ENCODE data around the gene ZNF746. TPM values are rescaled to one million over a fixed set of nuclear protein-coding genes. Genes with fewer than 3 reads are reported as not detected.

The ZNF746 gene
- total and polyA plus RNA-seq, 9 of the 15 experiments (the other 6 are each of a cell fraction or from before 2014, with no cell fraction given), result 1.7 to 31.6 (median 13.3) TPM

DNA sequence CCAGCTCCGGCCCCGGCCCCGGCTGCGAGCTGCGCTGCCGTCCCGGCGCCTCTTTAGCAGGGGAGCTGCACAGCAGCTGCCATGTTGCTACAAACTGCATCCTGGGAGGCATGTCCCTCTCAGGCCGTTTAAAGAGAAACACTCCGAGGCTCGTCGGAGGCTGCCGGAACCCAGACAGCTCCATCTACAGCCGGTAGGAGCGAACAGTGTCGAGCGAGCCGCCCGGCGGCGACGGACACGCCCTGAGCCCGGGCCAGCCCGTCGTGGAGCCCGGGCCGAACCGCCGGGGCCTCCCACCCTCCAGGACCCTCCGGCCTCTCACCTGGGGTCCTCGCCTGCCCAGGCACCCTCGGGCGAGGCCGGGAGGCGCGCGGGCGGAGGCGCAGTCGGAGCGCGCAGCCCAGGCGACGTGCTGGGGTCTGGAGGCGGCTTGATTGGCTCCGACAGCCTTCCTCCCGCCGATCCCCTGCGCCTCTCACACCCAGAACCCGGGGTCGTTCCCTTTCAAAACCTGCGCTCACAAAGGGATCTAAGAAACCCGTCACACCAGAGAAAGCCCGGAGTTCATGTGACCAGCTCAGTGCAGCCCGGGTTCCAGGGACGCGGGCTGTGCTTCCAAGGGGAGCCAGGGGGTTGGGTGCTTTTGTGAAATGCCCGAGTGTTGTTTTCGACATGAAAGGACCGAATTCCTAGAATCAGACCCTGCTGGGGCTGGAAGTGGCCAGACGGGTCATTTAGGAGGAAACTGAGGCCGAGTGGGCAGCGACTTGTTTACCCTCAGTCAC is 36.9 kb downstream of the ZNF746 start, which contains the start of gene ZNF777 (continued):
- TF ChIP-seq, protein P1, sequence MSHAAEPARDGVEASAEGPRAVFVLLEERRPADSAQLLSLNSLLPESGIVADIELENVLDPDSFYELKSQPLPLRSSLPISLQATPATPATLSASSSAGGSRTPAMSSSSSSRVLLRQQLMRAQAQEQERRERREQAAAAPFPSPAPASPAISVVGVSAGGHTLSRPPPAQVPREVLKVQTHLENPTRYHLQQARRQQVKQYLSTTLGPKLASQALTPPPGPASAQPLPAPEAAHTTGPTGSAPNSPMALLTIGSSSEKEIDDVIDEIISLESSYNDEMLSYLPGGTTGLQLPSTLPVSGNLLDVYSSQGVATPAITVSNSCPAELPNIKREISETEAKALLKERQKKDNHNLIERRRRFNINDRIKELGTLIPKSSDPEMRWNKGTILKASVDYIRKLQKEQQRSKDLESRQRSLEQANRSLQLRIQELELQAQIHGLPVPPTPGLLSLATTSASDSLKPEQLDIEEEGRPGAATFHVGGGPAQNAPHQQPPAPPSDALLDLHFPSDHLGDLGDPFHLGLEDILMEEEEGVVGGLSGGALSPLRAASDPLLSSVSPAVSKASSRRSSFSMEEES (CRISPR knock-in tag; IDR thresholded peaks at IDR 0.05), result no peak
- no peak for TF ChIP-seq ZNF197 (CRISPR knock-in tag; IDR thresholded peaks at IDR 0.05; ENCODE audit: low read depth)
- no peak for TF ChIP-seq HNRNPK (IDR thresholded peaks at IDR 0.05; ENCODE audit: low read depth, low read length, poor library complexity, severe bottlenecking)
- peak; percentile 34 for TF ChIP-seq MEIS2 (IDR thresholded peaks at IDR 0.05; ENCODE audit: partially characterized antibody)
- no peak for TF ChIP-seq ZKSCAN3 (CRISPR knock-in tag; IDR thresholded peaks at IDR 0.05)
- peak; percentile 55; the same call in 1 of the 2 replicates for TF ChIP-seq TARDBP (IDR thresholded peaks at IDR 0.05)
- TF ChIP-seq MYNN (IDR thresholded peaks at IDR 0.05), result no peak; the same call in 1 of the 2 replicates
- no peak for TF ChIP-seq MYNN (CRISPR knock-in tag; IDR thresholded peaks at IDR 0.05)
- TF ChIP-seq THRAP3 (IDR thresholded peaks at IDR 0.05; ENCODE audit: borderline replicate concordance), result no peak
- no peak for TF ChIP-seq PHTF2 (CRISPR knock-in tag; IDR thresholded peaks at IDR 0.05)
- no peak for TF ChIP-seq MECOM (CRISPR knock-in tag; IDR thresholded peaks at IDR 0.05)
- TF ChIP-seq, protein P2, sequence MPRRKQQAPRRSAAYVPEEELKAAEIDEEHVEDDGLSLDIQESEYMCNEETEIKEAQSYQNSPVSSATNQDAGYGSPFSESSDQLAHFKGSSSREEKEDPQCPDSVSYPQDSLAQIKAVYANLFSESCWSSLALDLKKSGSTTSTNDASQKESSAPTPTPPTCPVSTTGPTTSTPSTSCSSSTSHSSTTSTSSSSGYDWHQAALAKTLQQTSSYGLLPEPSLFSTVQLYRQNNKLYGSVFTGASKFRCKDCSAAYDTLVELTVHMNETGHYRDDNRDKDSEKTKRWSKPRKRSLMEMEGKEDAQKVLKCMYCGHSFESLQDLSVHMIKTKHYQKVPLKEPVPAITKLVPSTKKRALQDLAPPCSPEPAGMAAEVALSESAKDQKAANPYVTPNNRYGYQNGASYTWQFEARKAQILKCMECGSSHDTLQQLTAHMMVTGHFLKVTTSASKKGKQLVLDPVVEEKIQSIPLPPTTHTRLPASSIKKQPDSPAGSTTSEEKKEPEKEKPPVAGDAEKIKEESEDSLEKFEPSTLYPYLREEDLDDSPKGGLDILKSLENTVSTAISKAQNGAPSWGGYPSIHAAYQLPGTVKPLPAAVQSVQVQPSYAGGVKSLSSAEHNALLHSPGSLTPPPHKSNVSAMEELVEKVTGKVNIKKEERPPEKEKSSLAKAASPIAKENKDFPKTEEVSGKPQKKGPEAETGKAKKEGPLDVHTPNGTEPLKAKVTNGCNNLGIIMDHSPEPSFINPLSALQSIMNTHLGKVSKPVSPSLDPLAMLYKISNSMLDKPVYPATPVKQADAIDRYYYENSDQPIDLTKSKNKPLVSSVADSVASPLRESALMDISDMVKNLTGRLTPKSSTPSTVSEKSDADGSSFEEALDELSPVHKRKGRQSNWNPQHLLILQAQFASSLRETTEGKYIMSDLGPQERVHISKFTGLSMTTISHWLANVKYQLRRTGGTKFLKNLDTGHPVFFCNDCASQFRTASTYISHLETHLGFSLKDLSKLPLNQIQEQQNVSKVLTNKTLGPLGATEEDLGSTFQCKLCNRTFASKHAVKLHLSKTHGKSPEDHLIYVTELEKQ (CRISPR knock-in tag; IDR thresholded peaks at IDR 0.05), result no peak
- TF ChIP-seq, protein P3, sequence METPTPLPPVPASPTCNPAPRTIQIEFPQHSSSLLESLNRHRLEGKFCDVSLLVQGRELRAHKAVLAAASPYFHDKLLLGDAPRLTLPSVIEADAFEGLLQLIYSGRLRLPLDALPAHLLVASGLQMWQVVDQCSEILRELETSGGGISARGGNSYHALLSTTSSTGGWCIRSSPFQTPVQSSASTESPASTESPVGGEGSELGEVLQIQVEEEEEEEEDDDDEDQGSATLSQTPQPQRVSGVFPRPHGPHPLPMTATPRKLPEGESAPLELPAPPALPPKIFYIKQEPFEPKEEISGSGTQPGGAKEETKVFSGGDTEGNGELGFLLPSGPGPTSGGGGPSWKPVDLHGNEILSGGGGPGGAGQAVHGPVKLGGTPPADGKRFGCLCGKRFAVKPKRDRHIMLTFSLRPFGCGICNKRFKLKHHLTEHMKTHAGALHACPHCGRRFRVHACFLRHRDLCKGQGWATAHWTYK (CRISPR knock-in tag; IDR thresholded peaks at IDR 0.05), result peak; percentile 80
- no peak; a peak in 1 of 4 replicates for TF ChIP-seq HDAC1 (IDR thresholded peaks at IDR 0.05)
- peak in 1 of 2 experiments; percentile 19; a peak in 1 of 4 replicates for TF ChIP-seq TRIM24 (IDR thresholded peaks at IDR 0.05)
- no peak for TF ChIP-seq ZNF274 (IDR thresholded peaks at IDR 0.05; ENCODE audit: borderline replicate concordance, low read depth, low read length)
- no peak for TF ChIP-seq ZFP36 (IDR thresholded peaks at IDR 0.05; ENCODE audit: low read depth, low read length, partially characterized antibody)
- TF ChIP-seq FOXJ2 (tag; IDR thresholded peaks at IDR 0.05), result no peak
- TF ChIP-seq MED1 (CRISPR knock-in tag; IDR thresholded peaks at IDR 0.05; ENCODE audit: borderline replicate concordance), result no peak
- peak; percentile 61; the same call in 1 of the 2 replicates for TF ChIP-seq ZNF212 (CRISPR knock-in tag; IDR thresholded peaks at IDR 0.05)
- TF ChIP-seq, protein P4, sequence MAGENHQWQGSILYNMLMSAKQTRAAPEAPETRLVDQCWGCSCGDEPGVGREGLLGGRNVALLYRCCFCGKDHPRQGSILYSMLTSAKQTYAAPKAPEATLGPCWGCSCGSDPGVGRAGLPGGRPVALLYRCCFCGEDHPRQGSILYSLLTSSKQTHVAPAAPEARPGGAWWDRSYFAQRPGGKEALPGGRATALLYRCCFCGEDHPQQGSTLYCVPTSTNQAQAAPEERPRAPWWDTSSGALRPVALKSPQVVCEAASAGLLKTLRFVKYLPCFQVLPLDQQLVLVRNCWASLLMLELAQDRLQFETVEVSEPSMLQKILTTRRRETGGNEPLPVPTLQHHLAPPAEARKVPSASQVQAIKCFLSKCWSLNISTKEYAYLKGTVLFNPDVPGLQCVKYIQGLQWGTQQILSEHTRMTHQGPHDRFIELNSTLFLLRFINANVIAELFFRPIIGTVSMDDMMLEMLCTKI (IDR thresholded peaks at IDR 0.05; ENCODE audit: partially characterized antibody), result no peak
- no peak for TF ChIP-seq ZNF77 (CRISPR knock-in tag; IDR thresholded peaks at IDR 0.05)

Measured in K562 (cell line).